Heart left ventricle (tissue), 16 donors: Measurements from ENCODE around the gene NUP188. TPM values are rescaled to one million over a fixed set of nuclear protein-coding genes. Genes with fewer than 3 reads are reported as not detected.
"Not testable (repeated sequence)": the region's sequence is repeated elsewhere in the genome, so short reads cannot be mapped to it uniquely, and the experiment has no call there.

Experiments
- ATAC-seq, 4 donors: fragments of 200-7000 bp; cut with Tn5 transposase; one replicate each; pipeline ENCODE4 v1.9.1; 2020 to 2022; ENCODE audit warnings: moderate library complexity in 4 of 4, mild to moderate bottlenecking in 3 of 4, moderate number of reproducible peaks in 1 of 4
- DNase-seq, 5 donors: peaks; one replicate each; pipeline ENCODE4 v3.0.0-alpha.2; 2020
- H3K27ac ChIP-seq, 12 donors: fragments of 200-600 bp; sonication (generic) in 4 of 12; one replicate each; pipeline versions ENCODE4 v1.5.0 to v1.8.0; 2016 to 2022; ENCODE audit warnings: mild to moderate bottlenecking in 2 of 12
- H3K27me3 ChIP-seq, 9 donors: fragments of 200-600 bp; sonication (generic) in 2 of 9; one replicate each; pipeline versions ENCODE4 v1.5.1 to v1.8.0; 2016 to 2022; ENCODE audit warnings: mild to moderate bottlenecking in 3 of 9
- H3K36me3 ChIP-seq, 9 donors: fragments of 200-600 bp; sonication (generic) in 2 of 9; one replicate each; pipeline versions ENCODE4 v1.5.0 to v1.8.0; 2018 to 2022; ENCODE audit warnings: mild to moderate bottlenecking in 2 of 9
- H3K4me1 ChIP-seq, 12 donors: fragments of 200-600 bp; sonication (generic) in 4 of 12; one replicate each; pipeline versions ENCODE4 v1.5.0 to v1.8.0; 2016 to 2022; ENCODE audit warnings: mild to moderate bottlenecking in 3 of 12
- H3K4me3 ChIP-seq, 12 donors: fragments of 200-600 bp; sonication (generic) in 4 of 12; one replicate each; pipeline versions ENCODE4 v1.5.0 to v1.8.0; 2017 to 2022; ENCODE audit warnings: mild to moderate bottlenecking in 9 of 12, moderate library complexity in 4 of 12
- H3K9me3 ChIP-seq, 12 donors: fragments of 200-600 bp; sonication (generic) in 4 of 12; one replicate each; pipeline versions ENCODE4 v1.5.0 to v1.8.0; 2016 to 2022; ENCODE audit warnings: mild to moderate bottlenecking in 1 of 12
- CTCF ChIP-seq, 12 donors: fragments of 200-600 bp; sonication (generic) in 4 of 12; IDR thresholded peaks; one replicate each; pipeline versions ENCODE4 v1.5.0 to v1.8.0; 2018 to 2022; ENCODE audit warnings: antibody characterized with exemption in 12 of 12, mild to moderate bottlenecking in 5 of 12
- POLR2A ChIP-seq, 2 donors: fragments of 450-650 bp; IDR thresholded peaks; one replicate each; pipeline ENCODE4 v1.6.1; 2017; ENCODE audit warnings: antibody characterized with exemption in 2 of 2, mild to moderate bottlenecking in 2 of 2, moderate library complexity in 2 of 2
- WGBS, 4 donors: extraction: QIAGEN DNeasy Blood & Tissue Kit in 2 of 4; methylation state at CpG; one replicate each; pipeline versions ENCODE4 v1.1.5 to v1.1.7; 2013 to 2018; 5-methylcytosine and 5-hydroxymethylcytosine counted together
- intact Hi-C, 10 donors: fragments of 100-400 bp; cut with DNase I; formaldehyde crosslinking; loops; one replicate each; pipeline versions ENCODE4 v1.11.1 to v1.14.2; 2022
- polyA plus RNA-seq, 2 donors: library from polyadenylated mRNA; stranded (reverse); fragments of 200-250 nt; gene quantifications; one replicate each; pipeline ENCODE4 v1.2.3, GENCODE V29; 2013
- total RNA-seq, 9 donors: library from RNA; depleted of rRNA in 2 of 9; stranded (reverse); fragments of >200 nt in 2 of 9; fragmentation: NEBNext Ultra II Directional in 3 of 9; extraction: Animal tissue kit (Norgen Biotek cat#: 25700) in 3 of 9; gene quantifications; one replicate each; pipeline versions ENCODE4 v1.1.0 to v1.2.4, GENCODE V29; 2016 to 2023
- donor health status: ischemic (EF 13 %, LVEDD 7.1; RV severe dilation, severe dysfunction).
- donor health status: healthy with polysubstance abuse.
- donor health status: DM: no; HTN: yes; CAD: no.
- donor health status: DM: no; HTN: no; CAD: no.
- donor health status: ischemic (EF 25% LVEDD 6.9; RV normal size, moderate dysfunction).
- donor health status: ischemic (EF 25% LVEDD 5.7; RV mildly dilated, moderate dysfunction).
- donor health status: healthy.
- donor health status: DM: yes; HTN: yes; CAD: no.
- donor health status: ischemic (EF 35%, LVEDD 5.7; RV mildly dilated, moderate dysfunction).
- donor health status: nonischemic (EF 11% LVEDD 7.7; RV severe dilation, severe dysfunction).
- donor health status: DM: yes; HTN: yes; CAD: no.
- donor health status: PGD.
- donor health status: ischemic (EF 29% LVEDD 5.4; RV normal size, mild dysfunction).
- donor health status: nonischemic (EF 23%, LVEDD 6.1; RV moderate dilation, normal function).

Gene NUP188
- total and polyA plus RNA-seq, 11 donors: 10.6 to 35.1 (median 22.6) TPM

- Histone ChIP-seq H3K9me3 (no peaks in the 10 kb centered on the region), H3K27me3 (no peaks in the 10 kb centered on the region), H3K4me3 (no peak overlapping the region), H3K27ac (peak overlapping the region in 10 of 12 donors; percentile 24 to 65 (median 48)), H3K36me3 (peaks cover 0 to 26% (median 5%) of the 10 kb centered on the region in 9 donors), H3K4me1 (peaks cover 0 to 50% (median 25%) of the 10 kb centered on the region in 12 donors)
- intact Hi-C loops: no loop called here
- WGBS, 4 donors: 79 to 86% (median 81%) methylated on average over 12 of the region's 12 CpGs
- DNase-seq (no peak), ATAC-seq (no peak)
- TF ChIP-seq POLR2A (IDR thresholded peaks at IDR 0.05) (no peak), CTCF (IDR thresholded peaks at IDR 0.05) (no peak)
Observed at GRCh38 chr9:128940946-128941755, 6.3 kb upstream of the NUP188 start.

GRCh38 chr9:128943832-128944620 is 3.5 kb upstream of the NUP188 start:
- Histone ChIP-seq H3K27me3 (no peaks in the 10 kb centered on the region), H3K4me3 (no peak overlapping the region), H3K27ac (peak overlapping the region in 4 of 12 donors; percentile 14 to 67 (median 45)), H3K9me3 (no peaks in the 10 kb centered on the region), H3K36me3 (peaks cover 0 to 26% (median 5%) of the 10 kb centered on the region in 9 donors), H3K4me1 (peaks cover 5 to 68% (median 41%) of the 10 kb centered on the region in 12 donors)
- WGBS, 4 donors: 88 to 95% (median 93%) methylated on average over 7 of the region's 7 CpGs
- intact Hi-C loops: no loop called here
- ATAC-seq (no peak), DNase-seq (no peak)
- TF ChIP-seq CTCF (IDR thresholded peaks at IDR 0.05): no peak
- no peak for TF ChIP-seq POLR2A (IDR thresholded peaks at IDR 0.05)

- DNase-seq, ATAC-seq, H3K27ac ChIP-seq, intact Hi-C loops, H3K4me3 ChIP-seq, H3K9me3 ChIP-seq, H3K27me3 ChIP-seq: not testable (repeated sequence)
- H3K4me1 ChIP-seq: peaks cover 5 to 69% (median 41%) of the 10 kb centered on the region in 12 donors
- H3K36me3 ChIP-seq: peaks cover 0 to 30% (median 6%) of the 10 kb centered on the region in 9 donors
- WGBS, 4 donors: 88 to 95% (median 91%) methylated on average over 7 of the region's 7 CpGs
Observed at GRCh38 chr9:128944966-128945365, 2.5 kb upstream of the NUP188 start.

- H3K4me3 ChIP-seq: peak overlapping the region in 4 of 12 donors; percentile 81 to 92 (median 84)
- ATAC-seq (no peak), DNase-seq (no peak)
- H3K27me3 ChIP-seq: no peaks in the 10 kb centered on the region
- no peaks in the 10 kb centered on the region for H3K9me3 ChIP-seq
- H3K4me1 ChIP-seq: peaks cover 5 to 60% (median 37%) of the 10 kb centered on the region in 12 donors
- H3K27ac ChIP-seq: no peak overlapping the region
- WGBS, 4 donors: 95 to 97% (median 96%) methylated on average over 18 to 19 of the region's 19 CpGs
- peaks cover 0 to 37% (median 13%) of the 10 kb centered on the region in 9 donors for H3K36me3 ChIP-seq
- intact Hi-C loops: no loop called here
- TF ChIP-seq POLR2A (IDR thresholded peaks at IDR 0.05) (no peak), CTCF (IDR thresholded peaks at IDR 0.05) (no peak)
Observed at GRCh38 chr9:128945798-128946501, 1.5 kb upstream of the NUP188 start.
